ENCODE results near the gene SERPINA3.

- TF ChIP-seq CTCF (IDR thresholded peaks at IDR 0.05; ENCODE audit: low read depth, low read length, poor library complexity, severe bottlenecking) (no peak), EZH2phosphoT487 (IDR thresholded peaks at IDR 0.05; ENCODE audit: borderline replicate concordance, low read length) (no peak)
Observed at GRCh38 chr14:94572637-94573303, 39.4 kb upstream of the SERPINA3 start.

Data from DOHH2 (cell line).